Astrocyte (in vitro differentiated cells and primary cell): ENCODE measurements around the gene HYI. TPM values are rescaled to one million over a fixed set of nuclear protein-coding genes. Genes with fewer than 3 reads are reported as not detected.

ENCODE experiments used
- DNase-seq: peaks from one replicate; pipeline ENCODE4 v3.0.0-alpha.2; 2010; ENCODE audit warnings: low read depth
- FAIRE-seq: peaks from 2 replicates; lab custom pipeline; 2011; peaks lifted over from hg19 to GRCh38; lab: Jason Lieb, UNC
- H2AFZ ChIP-seq: 2 replicates; pipeline ENCODE4 v1.6.0; 2012; ENCODE audit warnings: low read depth, low read length, inconsistent platforms
- H3K27ac ChIP-seq: 2 replicates; pipeline ENCODE4 v1.5.1; 2011; ENCODE audit warnings: low read depth, low read length, inconsistent platforms
- H3K27me3 ChIP-seq: 2 replicates; pipeline ENCODE4 v1.6.0; 2011; ENCODE audit warnings: low read length, inconsistent platforms; ENCODE audit not compliant: insufficient read depth
- H3K36me3 ChIP-seq: 2 replicates; pipeline ENCODE4 v1.5.1; 2011; ENCODE audit warnings: low read length, inconsistent platforms; ENCODE audit not compliant: insufficient read depth
- H3K4me1 ChIP-seq: 2 replicates; pipeline ENCODE4 v1.5.1; 2011; ENCODE audit warnings: low read length, inconsistent platforms; ENCODE audit not compliant: insufficient read depth
- H3K4me2 ChIP-seq: 2 replicates; pipeline ENCODE4 v1.6.0; 2012; ENCODE audit warnings: low read length, inconsistent platforms
- H3K4me3 ChIP-seq: 2 replicates; pipeline ENCODE4 v1.5.1; 2011; ENCODE audit warnings: low read depth, mild to moderate bottlenecking, low read length, inconsistent platforms; ENCODE audit not compliant: insufficient read depth
- H3K79me2 ChIP-seq: 2 replicates; pipeline ENCODE4 v1.6.0; 2012; ENCODE audit warnings: mild to moderate bottlenecking, low read length, inconsistent platforms; ENCODE audit not compliant: insufficient read depth
- H3K9ac ChIP-seq: 2 replicates; pipeline ENCODE4 v1.6.0; 2012; ENCODE audit warnings: mild to moderate bottlenecking, low read length, inconsistent platforms
- H3K9me3 ChIP-seq: 2 replicates; pipeline ENCODE4 v1.5.1; 2012; ENCODE audit warnings: low read depth, mild to moderate bottlenecking, low read length, inconsistent platforms; ENCODE audit not compliant: insufficient read depth
- H4K20me1 ChIP-seq: 2 replicates; pipeline ENCODE4 v1.6.0; 2012; ENCODE audit warnings: low read length, inconsistent platforms; ENCODE audit not compliant: insufficient read depth
- H3K27ac Mint-ChIP-seq: one replicate; pipeline ENCODE4 v1.8.0; 2021; ENCODE audit warnings: mild to moderate bottlenecking, mixed read lengths; ENCODE audit not compliant: unreplicated experiment
- H3K27me3 Mint-ChIP-seq: one replicate; pipeline ENCODE4 v1.8.0; 2021; ENCODE audit warnings: low read depth, mixed read lengths; ENCODE audit not compliant: unreplicated experiment
- H3K36me3 Mint-ChIP-seq: one replicate; pipeline ENCODE4 v1.8.0; 2021; ENCODE audit warnings: low read depth, mixed read lengths; ENCODE audit not compliant: unreplicated experiment
- H3K4me1 Mint-ChIP-seq: one replicate; pipeline ENCODE4 v1.8.0; 2021; ENCODE audit warnings: low read depth, mixed read lengths; ENCODE audit not compliant: unreplicated experiment
- H3K4me3 Mint-ChIP-seq: one replicate; pipeline ENCODE4 v1.8.0; 2021; ENCODE audit warnings: mild to moderate bottlenecking, moderate library complexity, mixed read lengths; ENCODE audit not compliant: unreplicated experiment
- H3K9me3 Mint-ChIP-seq: one replicate; pipeline ENCODE4 v1.8.0; 2021; ENCODE audit warnings: mild to moderate bottlenecking, mixed read lengths; ENCODE audit not compliant: unreplicated experiment
- CTCF ChIP-seq: IDR thresholded peaks from 2 replicates; pipeline ENCODE4 v1.5.1; 2011; ENCODE audit warnings: low read depth, mild to moderate bottlenecking, inconsistent platforms, low read length, moderate library complexity; ENCODE audit not compliant: insufficient read depth
- EZH2 ChIP-seq: IDR thresholded peaks from 2 replicates; pipeline ENCODE4 v1.6.1; 2012; ENCODE audit warnings: mild to moderate bottlenecking, low read length, inconsistent platforms; ENCODE audit not compliant: insufficient read depth
- total RNA-seq: library from RNA; stranded (reverse); gene quantifications from 2 replicates; pipeline ENCODE4 v1.2.1, GENCODE V29; 2021

HYI gene
- total RNA-seq, 1 donor from 2014 or later, result 31.0 TPM

DNA sequence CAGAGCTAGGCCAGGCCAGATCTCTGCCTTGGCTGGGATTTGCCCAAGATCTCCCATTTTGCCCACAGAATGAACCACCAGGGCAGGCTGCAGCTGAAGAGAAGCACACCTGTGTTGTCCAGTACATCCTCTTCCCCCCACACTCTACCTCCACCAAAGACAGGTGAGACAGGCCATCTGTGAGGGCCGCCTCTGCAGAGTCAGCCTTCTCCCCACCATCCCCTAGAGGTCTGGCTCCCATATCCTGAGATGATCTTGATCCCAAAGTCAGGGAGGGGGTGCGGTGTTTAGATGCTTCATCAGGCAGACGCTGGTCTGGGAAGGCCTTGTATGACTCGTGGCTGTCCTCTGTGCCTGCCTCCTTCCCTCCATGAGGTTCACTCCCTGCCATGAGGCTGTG, 28.7 kb downstream of the HYI start:
- TF ChIP-seq CTCF (no peak), EZH2 (no peak)
- H3K27ac ChIP-seq, result no peak overlapping the region
- Mint-ChIP-seq H3K27ac (no peak overlapping the region), H3K27me3 (no peaks in the 10 kb centered on the region), H3K4me3 (no peak overlapping the region), H3K36me3 (peaks cover 61% of the 10 kb centered on the region), H3K4me1 (no peaks in the 10 kb centered on the region), H3K9me3 (no peaks in the 10 kb centered on the region)
- no peak for FAIRE-seq
- no peak for DNase-seq
- no peak overlapping the region for H3K4me2 ChIP-seq
- no peak overlapping the region for H3K9ac ChIP-seq
- H3K36me3 ChIP-seq, result peaks cover 61% of the 10 kb centered on the region
- no peaks in the 10 kb centered on the region for H3K27me3 ChIP-seq
- no peaks in the 10 kb centered on the region for H3K9me3 ChIP-seq
- no peaks in the 10 kb centered on the region for H3K79me2 ChIP-seq
- peaks cover 8% of the 10 kb centered on the region for H4K20me1 ChIP-seq
- H2AFZ ChIP-seq, result no peak overlapping the region
- H3K4me1 ChIP-seq, result no peaks in the 10 kb centered on the region
- no peak overlapping the region for H3K4me3 ChIP-seq

DNA sequence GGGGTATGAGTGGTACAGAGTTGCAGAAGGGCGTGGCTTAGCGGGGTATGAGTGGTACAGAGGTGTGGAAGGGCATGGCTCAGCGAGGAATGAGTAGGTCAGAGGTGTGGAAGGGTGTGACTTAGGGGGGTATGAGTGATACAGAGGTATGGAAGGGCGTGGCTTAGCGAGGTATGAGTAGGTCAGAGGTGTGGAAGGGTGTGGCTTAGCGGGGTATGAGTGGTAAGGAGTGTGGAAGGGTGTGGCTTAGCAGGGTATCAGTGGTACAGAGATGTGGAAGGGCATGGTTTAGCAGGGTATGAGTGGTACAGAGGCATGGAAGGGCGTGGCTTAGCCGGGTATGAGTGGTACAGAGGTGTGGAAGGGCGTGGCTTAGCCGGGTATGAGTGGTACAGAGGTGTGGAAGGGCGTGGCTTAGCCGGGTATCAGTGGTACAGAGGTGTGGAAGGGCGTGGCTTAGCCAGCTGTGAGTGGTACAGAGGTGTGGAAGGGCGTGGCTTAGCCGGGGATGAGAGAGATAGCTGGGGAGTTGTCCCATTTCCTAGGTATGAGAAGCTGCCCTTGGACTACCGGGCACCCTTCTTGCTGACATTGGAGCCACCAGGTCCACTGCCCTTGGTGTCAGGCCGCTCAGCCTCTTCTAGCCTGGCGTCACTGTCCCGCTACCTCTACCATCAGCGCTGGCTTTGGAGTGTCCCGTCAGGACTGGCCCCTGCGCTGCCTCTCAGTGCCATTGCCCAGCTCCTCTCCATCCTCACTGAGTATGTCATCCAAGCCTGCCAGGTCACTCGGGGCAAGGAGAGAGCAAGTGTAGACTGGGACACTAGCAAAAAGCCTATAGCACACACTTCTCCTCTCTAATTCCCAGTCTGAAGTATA, 29.8 kb downstream of the HYI start:
- FAIRE-seq, result no peak
- Mint-ChIP-seq H3K9me3 (no peaks in the 10 kb centered on the region), H3K4me1 (no peaks in the 10 kb centered on the region), H3K4me3 (no peak overlapping the region), H3K27ac (no peak overlapping the region), H3K36me3 (peaks cover 58% of the 10 kb centered on the region), H3K27me3 (no peaks in the 10 kb centered on the region)
- Histone ChIP-seq H4K20me1 (peaks cover 8% of the 10 kb centered on the region), H3K27ac (no peak overlapping the region), H3K79me2 (no peaks in the 10 kb centered on the region), H3K4me1 (no peaks in the 10 kb centered on the region), H3K36me3 (peaks cover 60% of the 10 kb centered on the region), H3K4me3 (no peak overlapping the region), H3K27me3 (no peaks in the 10 kb centered on the region), H3K9ac (no peak overlapping the region), H2AFZ (no peak overlapping the region), H3K9me3 (no peaks in the 10 kb centered on the region), H3K4me2 (no peak overlapping the region)
- no peak for DNase-seq
- TF ChIP-seq CTCF (no peak), EZH2 (no peak)
